Hepatocyte (in vitro differentiated cells): Measurements from ENCODE around the gene TEAD1.

Experiments used
- CTCF ChIP-seq: fragments of 200-600 bp; sonication (generic); IDR thresholded peaks from 2 replicates; pipeline ENCODE4 v1.5.1; 2016; ENCODE audit warnings: antibody characterized with exemption, mild to moderate bottlenecking; ENCODE audit not compliant: poor library complexity
- EZH2 ChIP-seq: fragments of 200-600 bp; sonication (generic); IDR thresholded peaks from 2 replicates; pipeline ENCODE4 v1.6.1; 2016; ENCODE audit warnings: antibody characterized with exemption, mild to moderate bottlenecking, borderline replicate concordance

DNA sequence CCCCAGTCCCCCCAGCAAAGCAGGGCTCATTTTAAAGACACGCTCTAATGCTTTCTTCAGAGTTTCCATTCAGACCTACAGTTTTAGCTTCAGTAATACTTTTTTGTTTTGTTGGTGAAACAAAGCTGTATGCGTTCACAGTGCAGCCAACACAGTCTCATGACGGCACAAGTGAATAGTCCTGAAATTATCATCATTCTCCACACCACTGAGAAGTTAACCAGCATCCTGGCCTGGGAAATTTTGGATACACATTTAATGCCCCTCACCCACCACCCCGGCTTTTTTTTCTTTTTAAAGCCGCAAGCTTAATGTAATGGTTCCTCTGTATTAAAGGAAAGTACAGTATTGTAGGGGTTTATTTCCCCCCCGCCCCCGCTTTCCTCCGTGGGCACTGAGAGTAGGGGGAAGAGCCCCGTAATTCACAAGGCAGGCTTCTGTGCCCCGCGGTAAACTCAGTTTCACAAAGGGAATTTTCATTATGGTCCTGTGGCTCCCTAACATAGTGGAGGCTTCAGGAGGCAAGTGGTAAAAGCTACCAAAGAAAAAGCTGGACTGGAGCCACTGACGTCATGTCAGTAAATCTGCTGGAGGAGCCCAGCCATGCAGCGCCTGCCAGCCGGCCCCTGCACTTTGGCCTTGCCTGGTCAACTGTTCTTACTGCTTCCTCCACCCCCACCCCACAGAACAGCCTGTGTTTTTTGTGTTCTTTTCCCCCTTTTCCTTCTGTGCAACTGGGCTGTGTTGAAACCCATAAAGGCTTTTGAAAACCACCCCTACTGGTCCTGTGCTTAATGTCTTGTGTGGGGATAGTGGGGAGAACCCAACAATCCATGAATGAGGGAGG is 18.2 kb downstream of the TEAD1 start:
- TF ChIP-seq CTCF, result no peak
- TF ChIP-seq EZH2, result no peak
